Stimulated activated CD8-positive, alpha-beta memory T cell treated with anti-CD3 and anti-CD28 coated beads, Interleukin-15, amount 100 ng/mL, for 24 hours (primary cell): Measurements from ENCODE around the gene UNC93B1.
"Not testable (repeated sequence)": the region's sequence is repeated elsewhere in the genome, so short reads cannot be mapped to it uniquely, and the experiment has no call there.

Experiments
- DNase-seq: peaks from one replicate; pipeline ENCODE4 v3.0.0-alpha.2; 2020; ENCODE audit warnings: low read depth

Gene UNC93B1

GRCh38 chr11:67991347-67992121, 12.4 kb downstream of the UNC93B1 start:
- DNase-seq: not testable (repeated sequence)

- DNase-seq: not testable (repeated sequence)
These were observed 13.2 kb downstream of the UNC93B1 start for GRCh38 chr11:67990546-67991346.

GRCh38 chr11:67985302-67985701, 18.6 kb downstream of the UNC93B1 start:
- DNase-seq: not testable (repeated sequence)

GRCh38 chr11:67983951-67984350, 19.9 kb downstream of the UNC93B1 start:
- DNase-seq: no peak

GRCh38 chr11:67982255-67982857, 21.5 kb downstream of the UNC93B1 start:
- DNase-seq: not testable (repeated sequence)

- not testable (repeated sequence) for DNase-seq
These were observed 22.7 kb downstream of the UNC93B1 start for GRCh38 chr11:67981226-67981625.

GRCh38 chr11:67978766-67979418, 25.0 kb downstream of the UNC93B1 start:
- not testable (repeated sequence) for DNase-seq

- not testable (repeated sequence) for DNase-seq
These were observed 29.2 kb downstream of the UNC93B1 start for GRCh38 chr11:67974746-67975145.

GRCh38 chr11:67965830-67966348, 38.0 kb downstream of the UNC93B1 start:
- not testable (repeated sequence) for DNase-seq

GRCh38 chr11:67964746-67965145, 39.2 kb downstream of the UNC93B1 start:
- not testable (repeated sequence) for DNase-seq

- DNase-seq: not testable (repeated sequence)
These were observed 40.0 kb downstream of the UNC93B1 start for GRCh38 chr11:67963879-67964278.

- not testable (repeated sequence) for DNase-seq
These were observed 40.7 kb downstream of the UNC93B1 start for GRCh38 chr11:67963217-67963616.

- not testable (repeated sequence) for DNase-seq
These were observed 47.7 kb downstream of the UNC93B1 start for GRCh38 chr11:67956236-67956635.

GRCh38 chr11:67955461-67956007, 48.4 kb downstream of the UNC93B1 start:
- DNase-seq: peak; percentile 88

GRCh38 chr11:67954971-67955370, 48.9 kb downstream of the UNC93B1 start:
- not testable (repeated sequence) for DNase-seq

- DNase-seq: not testable (repeated sequence)
These were observed 49.6 kb downstream of the UNC93B1 start for GRCh38 chr11:67954251-67954650.

- DNase-seq: not testable (repeated sequence)
These were observed 53.2 kb downstream of the UNC93B1 start for GRCh38 chr11:67950705-67951104.

- not testable (repeated sequence) for DNase-seq
These were observed 56.1 kb downstream of the UNC93B1 start for GRCh38 chr11:67947785-67948184.

- DNase-seq: not testable (repeated sequence)
These were observed 57.5 kb downstream of the UNC93B1 start for GRCh38 chr11:67946403-67946802.

- not testable (repeated sequence) for DNase-seq
These were observed 60.5 kb downstream of the UNC93B1 start for GRCh38 chr11:67943406-67943805.
